HG03469 (cell line): ENCODE measurements around the gene PHF5A.

Source experiments
- ATAC-seq: cut with Tn5 transposase; IDR thresholded peaks from one replicate; pipeline ENCODE4 v1.9.1; 2021; ENCODE audit warnings: mild to moderate bottlenecking, moderate library complexity, moderate number of reproducible peaks; ENCODE audit not compliant: unreplicated experiment

PHF5A gene, protein sequence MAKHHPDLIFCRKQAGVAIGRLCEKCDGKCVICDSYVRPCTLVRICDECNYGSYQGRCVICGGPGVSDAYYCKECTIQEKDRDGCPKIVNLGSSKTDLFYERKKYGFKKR

GRCh38 chr22:41468381-41469217 lies at the start of gene PHF5A, which contains the start of gene ACO2:
TSS of gene PHF5A (minus strand) at chr22:41468692. CDS start at chr22:41468653, 39 bp downstream.
TSS of gene ACO2 (plus strand) at chr22:41469117. CDS start at chr22:41469147, 30 bp downstream.
- peak; percentile 56 for ATAC-seq

- ATAC-seq = no peak
These were observed 49.5 kb upstream of the PHF5A start for GRCh38 chr22:41518048-41518347.

- ATAC-seq = no peak
These were observed 48.9 kb upstream of the PHF5A start for GRCh38 chr22:41517172-41518047.

- ATAC-seq = no peak
These were observed 48.0 kb upstream of the PHF5A start for GRCh38 chr22:41516462-41516861.

- no peak for ATAC-seq
These were observed 44.9 kb upstream of the PHF5A start for GRCh38 chr22:41513391-41513790.

DNA sequence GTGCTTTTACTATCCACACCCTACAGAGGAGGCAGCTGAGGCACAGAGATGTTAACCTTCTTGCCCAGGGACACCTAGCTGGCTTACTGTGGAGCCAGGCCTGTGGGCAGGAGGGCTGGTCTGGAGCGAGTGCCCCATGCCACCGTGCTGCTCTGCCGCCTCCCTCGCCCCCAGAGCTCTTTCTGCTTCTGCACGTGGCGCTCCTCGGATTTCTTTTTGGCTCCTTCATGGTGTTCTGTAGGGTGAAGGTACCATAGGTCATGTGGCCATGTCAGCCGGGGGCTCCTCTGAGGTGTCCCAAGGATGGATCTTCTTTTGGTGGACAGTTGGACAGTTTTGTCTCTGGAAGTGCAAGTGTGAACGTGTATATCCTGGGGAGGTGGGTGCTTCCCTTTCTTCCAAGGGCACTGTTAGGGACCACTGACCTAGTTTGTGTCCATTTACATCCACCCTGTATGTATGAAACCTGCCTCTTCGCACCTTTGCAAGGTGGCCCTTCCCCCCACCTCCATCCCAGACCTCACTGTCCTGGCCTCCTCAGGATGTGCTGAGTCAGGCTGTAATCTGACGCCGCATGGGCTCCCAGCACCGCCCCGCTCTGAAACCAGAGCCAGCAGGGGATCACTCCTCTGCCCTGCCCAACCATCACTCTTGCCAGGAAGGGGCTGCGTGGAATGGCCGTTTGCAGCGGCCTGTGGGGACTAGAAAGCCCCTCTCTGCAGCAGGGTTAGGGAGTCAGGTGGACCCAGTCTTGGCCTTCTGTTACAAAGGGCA lies 44.1 kb upstream of the PHF5A start:
- no peak for ATAC-seq

- no peak for ATAC-seq
These were observed 43.1 kb upstream of the PHF5A start for GRCh38 chr22:41511521-41511968.

GRCh38 chr22:41508770-41509170 lies 40.3 kb upstream of the PHF5A start:
- ATAC-seq = no peak

DNA sequence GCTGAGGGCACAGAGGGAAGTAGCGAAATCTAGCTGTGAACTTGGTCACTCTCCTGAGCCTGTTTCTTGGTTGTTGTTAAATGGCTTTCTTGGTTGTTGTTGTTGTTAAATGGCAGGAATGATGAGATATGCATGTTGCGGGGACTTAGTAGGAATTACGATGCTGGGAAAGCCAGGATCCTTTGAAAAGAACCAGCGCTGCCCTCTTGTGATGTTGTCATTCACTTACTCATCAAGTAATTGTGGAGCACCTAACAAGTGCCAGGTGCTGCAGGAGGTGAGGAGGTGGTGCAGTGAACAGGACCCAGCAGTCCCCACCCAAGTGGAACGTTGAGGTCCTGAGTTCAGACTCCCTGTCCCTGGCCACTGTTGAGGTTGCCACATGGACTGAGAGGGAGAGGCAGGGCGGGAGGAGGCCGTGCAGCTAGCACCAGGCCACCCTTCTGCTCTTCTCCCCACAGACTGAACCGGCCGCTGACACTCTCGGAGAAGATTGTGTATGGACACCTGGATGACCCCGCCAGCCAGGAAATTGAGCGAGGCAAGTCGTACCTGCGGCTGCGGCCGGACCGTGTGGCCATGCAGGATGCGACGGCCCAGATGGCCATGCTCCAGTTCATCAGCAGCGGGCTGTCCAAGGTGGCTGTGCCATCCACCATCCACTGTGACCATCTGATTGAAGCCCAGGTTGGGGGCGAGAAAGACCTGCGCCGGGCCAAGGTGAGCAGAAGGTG lies 39.0 kb upstream of the PHF5A start:
- ATAC-seq = no peak

DNA sequence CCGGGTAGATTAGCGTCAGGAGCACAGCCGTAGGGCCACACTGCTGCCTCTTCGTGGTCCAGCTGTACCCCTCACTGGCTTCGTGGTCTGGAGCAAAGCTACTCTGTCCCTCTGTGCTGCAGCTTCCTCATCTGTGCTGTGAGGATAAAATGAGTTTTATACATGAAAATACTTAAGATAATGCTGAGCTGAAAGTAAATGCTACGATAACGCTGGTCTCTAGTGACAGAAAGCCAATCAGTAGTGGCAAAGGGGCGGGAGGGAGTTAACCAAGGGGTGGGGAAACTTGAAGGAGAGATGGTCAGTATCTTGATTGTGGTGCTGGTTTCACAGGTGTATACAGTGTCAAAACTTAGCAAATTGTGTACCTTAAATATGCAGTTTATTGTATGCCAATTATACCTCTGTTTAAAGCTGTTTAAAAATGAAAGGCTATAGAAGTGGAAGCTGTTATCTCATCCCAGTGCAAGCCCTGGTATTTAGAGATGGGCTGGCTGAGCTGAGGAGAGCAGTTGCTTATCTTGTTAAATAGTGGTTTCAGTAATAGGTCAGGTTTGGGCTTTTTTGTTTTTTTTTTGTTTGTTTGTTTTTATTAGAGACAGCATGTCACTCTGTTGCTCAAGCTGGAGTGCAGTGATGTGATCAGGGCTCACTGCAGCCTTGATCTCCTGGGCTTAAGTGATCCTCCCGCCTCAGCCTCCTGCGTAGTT lies 37.2 kb upstream of the PHF5A start:
- ATAC-seq = no peak

DNA sequence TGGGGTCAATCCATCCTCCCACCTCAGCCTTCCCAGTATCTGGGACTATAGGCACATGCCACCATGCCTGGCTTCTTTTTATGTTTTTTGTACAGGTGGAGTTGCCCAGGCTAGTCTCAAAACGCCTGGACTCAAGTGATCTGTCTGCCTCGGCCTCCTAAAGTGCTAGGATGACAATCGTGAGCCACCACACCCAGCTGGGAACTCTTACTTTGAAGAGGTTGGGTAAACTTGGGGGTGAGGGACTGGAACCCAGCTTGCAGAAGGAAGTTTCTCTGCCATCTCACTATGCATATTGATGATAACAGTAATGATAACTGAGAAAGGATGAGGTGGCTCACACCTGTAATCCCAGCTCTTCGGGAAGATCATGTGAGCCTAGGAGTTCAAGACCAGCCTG lies 36.3 kb upstream of the PHF5A start:
- no peak for ATAC-seq

- ATAC-seq = no peak
These were observed 35.9 kb upstream of the PHF5A start for GRCh38 chr22:41504397-41504796.

- no peak for ATAC-seq
These were observed 32.7 kb upstream of the PHF5A start for GRCh38 chr22:41501209-41501608.

- ATAC-seq = no peak
These were observed 31.8 kb upstream of the PHF5A start for GRCh38 chr22:41500303-41500702.

DNA sequence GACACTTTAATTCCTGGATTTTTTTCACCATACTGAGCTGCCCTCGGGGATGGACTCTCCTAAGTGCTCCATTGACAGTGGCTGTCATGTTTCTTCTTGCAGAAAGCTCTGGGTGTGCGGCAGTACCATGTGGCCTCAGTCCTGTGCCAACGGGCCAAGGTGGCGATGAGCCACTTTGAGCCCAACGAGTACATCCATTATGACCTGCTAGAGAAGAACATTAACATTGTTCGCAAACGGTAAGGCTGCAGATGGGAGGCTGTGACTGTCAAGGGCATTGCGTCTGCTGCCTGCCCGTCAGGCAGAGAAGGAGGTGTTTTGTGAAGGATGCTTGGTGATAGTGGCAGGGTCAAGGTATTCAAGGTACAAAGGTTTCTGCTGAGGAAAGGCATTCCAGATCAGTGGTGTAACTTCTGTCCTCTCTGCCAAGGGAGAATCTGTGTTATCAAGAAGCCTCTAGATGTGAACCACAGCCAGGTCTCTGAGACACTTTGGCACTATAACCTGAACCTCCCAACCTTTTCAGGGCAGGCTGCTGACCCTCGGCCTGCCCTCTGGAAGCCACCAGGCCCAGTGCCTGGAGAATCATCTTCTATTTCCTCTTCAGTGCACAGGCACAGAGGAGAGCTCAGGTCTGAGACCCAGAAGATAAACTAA lies 31.3 kb upstream of the PHF5A start:
- no peak for ATAC-seq

GRCh38 chr22:41498303-41498835 lies 29.9 kb upstream of the PHF5A start:
- no peak for ATAC-seq

GRCh38 chr22:41491374-41492100 lies 23.0 kb upstream of the PHF5A start:
- no peak for ATAC-seq
